ENCODE data around the gene CCND2. TPM values are rescaled to one million over a fixed set of nuclear protein-coding genes. Genes with fewer than 3 reads are reported as not detected.
A peak's percentile ranks its signal among the peaks of the same experiment; 100 is the strongest.

CCND2 gene
- total and polyA plus RNA-seq, 2 of the 8 experiments (the other 6 are each of a cell fraction or from before 2014, with no cell fraction given): 41.7 to 223 TPM

- TF ChIP-seq CEBPB (IDR thresholded peaks at IDR 0.05; ENCODE audit: low read depth, low read length): peak; percentile 19; the same call in 1 of the 2 replicates
- TF ChIP-seq RBBP5 (IDR thresholded peaks at IDR 0.05; ENCODE audit: borderline replicate concordance, low read depth, low read length): 0 out of 2 replicates have a peak, but pooled peaks have one; percentile 13
Measured at GRCh38 chr12:4275016-4275869, 1.7 kb downstream of the CCND2 start (continued).
